NCI-H774 (cell line): ENCODE data around the gene KRTAP12-3.
"Not testable (repeated sequence)": the region's sequence is repeated elsewhere in the genome, so short reads cannot be mapped to it uniquely, and the experiment has no call there.

Experiments
- DNase-seq: peaks from one replicate; lab custom pipeline; 2025; lab: John Stamatoyannopoulos, UW

The KRTAP12-3 gene

GRCh38 chr21:44650973-44651675 is 6.6 kb upstream of the KRTAP12-3 start:
- DNase-seq: no peak

GRCh38 chr21:44653123-44653522 is 4.6 kb upstream of the KRTAP12-3 start:
- no peak for DNase-seq

GRCh38 chr21:44653656-44654575 is 3.8 kb upstream of the KRTAP12-3 start:
- DNase-seq: no peak

DNA sequence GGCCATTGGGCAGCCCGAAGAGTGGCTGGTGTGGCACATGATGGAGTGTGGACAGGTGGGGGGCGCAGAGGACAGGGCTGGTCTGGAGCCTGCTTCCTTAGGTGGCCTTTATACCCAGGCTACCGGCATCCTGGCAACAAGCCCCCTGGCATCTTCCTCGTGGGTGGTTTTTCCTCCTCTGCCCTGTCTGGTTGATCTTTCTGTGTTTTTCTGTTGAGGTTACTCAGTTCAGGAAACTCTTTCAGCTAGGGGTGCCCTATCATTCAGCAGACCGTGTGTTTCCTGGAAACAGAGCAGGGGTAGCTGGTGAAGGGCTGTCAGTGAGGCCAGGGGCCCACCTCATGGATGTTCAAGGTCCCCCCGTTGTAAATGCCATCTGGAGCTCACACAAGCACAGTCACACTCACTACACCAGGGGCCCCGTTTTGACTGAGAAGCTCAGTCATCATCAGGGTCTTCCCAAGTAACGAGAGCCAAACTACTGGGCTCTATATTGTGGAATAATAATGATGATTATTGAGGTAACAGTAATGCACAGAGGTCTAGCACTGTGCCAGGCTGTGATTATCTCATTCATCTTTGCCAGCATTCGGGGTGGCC is 3.1 kb upstream of the KRTAP12-3 start, which contains the start of gene KRTAP12-4:
TSS of gene KRTAP12-4 (minus strand) at position 84 of the 600 bp plus-strand sequence. CDS start at position 39, 45 bp downstream.
- DNase-seq: no peak

DNA sequence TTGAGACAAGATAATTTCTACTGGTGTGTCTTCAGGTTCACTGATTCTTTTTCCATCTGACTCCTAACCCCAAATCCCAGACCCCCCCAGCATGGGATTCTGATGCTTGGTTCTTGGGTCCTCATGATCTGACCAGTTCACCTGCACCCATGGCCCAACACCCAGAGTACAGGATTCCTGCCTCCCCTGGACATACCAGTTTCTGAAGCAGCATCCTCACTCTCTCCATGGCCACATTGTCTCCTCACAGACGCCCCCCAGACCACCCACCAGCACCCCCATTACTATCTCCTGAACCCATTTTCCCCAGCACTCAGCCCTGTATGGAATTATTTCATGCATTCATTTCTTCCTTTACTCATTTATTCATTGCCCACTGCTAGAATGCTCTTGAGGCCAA is 864 bp upstream of the KRTAP12-3 start:
- no peak for DNase-seq

- no peak for DNase-seq
Measured at GRCh38 chr21:44658541-44658910, 794 bp downstream of the KRTAP12-3 start.

- DNase-seq: no peak
Measured at GRCh38 chr21:44658913-44659595, 1.3 kb downstream of the KRTAP12-3 start.

DNA sequence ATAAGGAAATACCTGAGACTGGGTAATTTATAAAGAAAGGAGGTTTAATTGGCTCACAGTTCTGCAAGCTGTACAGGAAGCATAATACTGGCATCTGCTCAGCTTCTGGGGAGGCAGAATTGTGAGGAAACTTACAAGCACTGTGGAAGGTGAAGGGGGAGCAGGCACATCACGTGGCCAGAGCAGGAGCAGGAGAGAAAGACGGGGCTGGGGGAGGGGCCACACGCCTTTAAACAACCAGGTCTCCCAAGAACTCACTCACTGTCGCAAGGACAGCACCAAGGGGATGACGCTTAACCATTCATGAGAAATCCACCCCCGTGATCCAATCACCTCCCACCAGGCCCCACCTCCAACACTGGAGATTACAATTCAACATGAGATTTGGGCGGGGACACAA is 3.8 kb downstream of the KRTAP12-3 start:
- not testable (repeated sequence) for DNase-seq

GRCh38 chr21:44664691-44665090 is 7.0 kb downstream of the KRTAP12-3 start:
- no peak for DNase-seq

DNA sequence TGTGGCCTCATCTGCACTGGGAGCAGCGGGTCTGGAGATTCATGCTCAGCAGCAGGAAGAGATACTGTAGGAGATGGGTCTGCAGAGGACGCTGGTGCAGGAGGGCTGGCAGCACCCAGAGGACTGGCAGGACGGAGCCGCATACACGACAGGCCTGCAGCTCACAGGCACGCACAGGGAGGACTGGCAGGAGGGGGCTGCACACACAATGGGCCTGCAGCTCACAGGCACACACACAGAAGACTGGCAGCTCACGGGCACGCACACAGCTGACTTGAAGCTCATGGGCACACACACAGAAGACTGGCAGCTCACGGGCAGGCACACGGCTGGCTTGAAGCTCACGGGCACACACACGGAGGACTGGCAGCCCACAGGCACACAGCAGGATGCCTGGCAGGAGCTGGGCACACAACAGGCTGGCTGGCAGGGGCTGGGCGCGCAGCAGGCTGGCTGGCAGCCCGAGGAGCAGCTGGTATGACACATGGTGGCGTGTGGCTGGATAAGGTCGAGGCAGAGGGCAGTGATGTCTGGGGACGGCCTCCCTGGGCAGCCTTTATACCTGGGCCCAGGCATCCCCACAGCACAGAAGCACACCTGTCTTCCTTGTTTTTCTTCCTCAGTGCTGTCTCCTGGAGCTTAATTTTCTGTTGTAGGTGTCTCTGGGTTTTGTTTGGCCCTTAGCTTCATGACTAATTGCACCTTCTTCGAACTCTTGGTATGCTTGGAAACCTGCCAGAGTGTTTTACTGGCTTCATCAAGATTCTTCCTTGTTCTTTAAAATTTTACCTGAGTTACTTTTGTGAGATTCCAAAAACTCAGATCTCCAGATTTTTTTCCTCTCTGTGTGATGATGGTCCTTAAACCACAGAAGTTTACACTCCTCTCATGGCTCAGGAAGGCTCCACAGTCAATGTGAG is 8.9 kb downstream of the KRTAP12-3 start, which contains the start of gene KRTAP12-2:
TSS of gene KRTAP12-2 (minus strand) at position 527 of the 920 bp plus-strand sequence. CDS start at position 486, 41 bp downstream.
- no peak for DNase-seq

- no peak for DNase-seq
Measured at GRCh38 chr21:44667612-44668011, 9.9 kb downstream of the KRTAP12-3 start.

GRCh38 chr21:44670642-44671432 is 13.1 kb downstream of the KRTAP12-3 start:
- no peak for DNase-seq

GRCh38 chr21:44671911-44672310 is 14.2 kb downstream of the KRTAP12-3 start:
- DNase-seq: no peak

- DNase-seq: no peak
Measured at GRCh38 chr21:44677881-44678280, 20.1 kb downstream of the KRTAP12-3 start.

DNA sequence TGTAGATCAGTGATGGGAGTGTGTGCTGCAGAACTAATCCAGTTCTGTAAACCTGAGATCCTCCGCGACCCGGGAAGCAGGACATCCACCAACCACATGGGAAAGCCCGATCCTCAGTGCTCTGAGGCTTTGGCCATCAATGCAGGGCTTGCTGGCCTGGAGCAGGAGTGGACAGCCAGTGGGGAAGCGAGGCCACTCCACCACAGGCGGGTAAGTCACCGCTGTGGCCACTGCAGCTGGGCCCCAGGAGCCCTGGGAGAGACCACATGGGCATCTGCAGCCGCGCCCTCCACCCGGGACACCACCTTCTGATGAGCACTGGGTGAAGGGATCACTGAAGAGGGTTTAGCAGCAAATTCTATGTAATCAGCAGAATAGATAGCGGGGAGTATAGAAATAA is 23.4 kb downstream of the KRTAP12-3 start:
- DNase-seq: no peak

GRCh38 chr21:44681861-44682579 is 24.3 kb downstream of the KRTAP12-3 start, which contains the start of gene KRTAP12-1:
Gene KRTAP12-1 (minus strand): TSS chr21:44682163. CDS start chr21:44682123, 40 bp downstream.
- peak; percentile 4 for DNase-seq

DNA sequence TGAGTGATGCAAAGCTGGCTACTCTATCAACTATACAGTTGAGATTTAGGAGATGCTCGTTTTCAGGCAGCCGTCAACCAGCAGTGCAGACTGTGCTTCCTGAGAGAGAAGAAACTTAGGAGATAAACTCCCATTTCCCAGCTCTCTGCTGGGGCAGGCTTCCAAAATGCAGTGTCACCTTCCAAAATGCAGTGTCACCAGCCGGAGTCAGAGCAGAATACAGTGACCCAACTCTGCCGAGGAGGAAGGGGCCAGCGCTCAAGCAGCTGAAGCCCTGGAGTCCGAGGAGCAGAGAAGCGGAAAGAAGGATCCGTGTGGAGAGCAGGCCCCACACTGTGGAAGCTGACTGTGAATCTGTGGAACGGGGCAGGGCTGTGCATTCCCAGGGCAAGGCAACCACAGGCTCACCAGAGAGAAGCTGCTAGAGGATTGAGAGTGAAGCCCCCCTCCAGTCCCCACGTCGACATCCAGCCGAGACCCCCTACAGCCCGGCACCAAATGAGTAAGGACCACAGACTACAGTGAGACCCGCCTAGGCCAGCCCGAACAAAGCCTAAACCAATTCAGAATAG is 24.9 kb downstream of the KRTAP12-3 start:
- no peak for DNase-seq

GRCh38 chr21:44684077-44684476 is 26.3 kb downstream of the KRTAP12-3 start:
- no peak for DNase-seq

DNA sequence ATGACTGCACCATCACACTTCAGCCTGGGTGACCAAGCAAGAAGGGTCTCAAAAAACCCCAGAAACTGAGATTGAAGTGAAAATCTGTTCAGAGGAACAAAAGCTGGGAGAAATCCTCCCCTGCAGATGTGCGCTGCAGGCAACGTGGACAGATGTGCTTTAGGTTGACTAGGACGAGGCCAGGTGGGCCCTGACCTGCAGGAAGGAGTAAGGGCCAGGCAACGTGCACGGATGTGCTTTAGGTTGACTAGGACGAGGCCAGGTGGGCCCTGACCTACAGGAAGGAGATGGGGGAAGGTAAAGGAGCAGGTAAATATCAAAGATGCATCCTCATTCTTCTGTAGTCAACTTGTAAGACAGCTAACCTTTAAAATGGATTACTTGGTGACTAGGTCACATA is 26.8 kb downstream of the KRTAP12-3 start:
- no peak for DNase-seq
